Endodermal cell (in vitro differentiated cells): ENCODE results near the gene ASTN2. TPM values are rescaled to one million over a fixed set of nuclear protein-coding genes. Genes with fewer than 3 reads are reported as not detected.

ENCODE experiments used
- DNase-seq: peaks from one replicate; pipeline ENCODE4 v3.0.0-alpha.2; 2017
- H3K27ac ChIP-seq: 2 replicates; pipeline ENCODE4 v1.5.1; 2013; ENCODE audit warnings: mild to moderate bottlenecking, low read depth, low read length, moderate library complexity
- H3K27me3 ChIP-seq: 2 replicates; pipeline ENCODE4 v1.6.1; 2013; ENCODE audit warnings: mild to moderate bottlenecking, low read length, moderate library complexity; ENCODE audit not compliant: insufficient read depth, control insufficient read depth, poor library complexity, severe bottlenecking
- H3K36me3 ChIP-seq: 2 replicates; pipeline ENCODE4 v1.7.0; 2013; ENCODE audit warnings: mild to moderate bottlenecking, low read length, moderate library complexity; ENCODE audit not compliant: control insufficient read depth, insufficient read depth
- H3K4me1 ChIP-seq: one replicate; pipeline ENCODE4 v1.7.0; 2013; ENCODE audit warnings: low read length; ENCODE audit not compliant: control insufficient read depth, insufficient read depth
- H3K4me3 ChIP-seq: 2 replicates; pipeline ENCODE4 v1.5.1; 2013; ENCODE audit warnings: mild to moderate bottlenecking, low read length, moderate library complexity
- H3K9ac ChIP-seq: 2 replicates; pipeline ENCODE4 v1.6.1; 2013; ENCODE audit warnings: mild to moderate bottlenecking, low read length, moderate library complexity; ENCODE audit not compliant: poor library complexity, severe bottlenecking; ENCODE audit errors: extremely low read depth
- H3K9me3 ChIP-seq: 2 replicates; pipeline ENCODE4 v1.6.1; 2013; ENCODE audit warnings: mild to moderate bottlenecking, low read length, moderate library complexity; ENCODE audit not compliant: control insufficient read depth
- H3K27ac Mint-ChIP-seq: 2 replicates; pipeline ENCODE4 v1.8.0; 2020; ENCODE audit warnings: mixed read lengths
- H3K27me3 Mint-ChIP-seq: 2 replicates; pipeline ENCODE4 v1.8.0; 2021; ENCODE audit warnings: mild to moderate bottlenecking, mixed read lengths; ENCODE audit not compliant: insufficient read depth
- H3K36me3 Mint-ChIP-seq: 2 replicates; pipeline ENCODE4 v1.8.0; 2020; ENCODE audit warnings: low read depth, mixed read lengths
- H3K4me1 Mint-ChIP-seq: 2 replicates; pipeline ENCODE4 v1.8.0; 2020; ENCODE audit warnings: mixed read lengths
- H3K4me3 Mint-ChIP-seq: 2 replicates; pipeline ENCODE4 v1.8.0; 2020; ENCODE audit warnings: mild to moderate bottlenecking, moderate library complexity, mixed read lengths
- H3K9me3 Mint-ChIP-seq: 2 replicates; pipeline ENCODE4 v1.8.0; 2020; ENCODE audit warnings: mild to moderate bottlenecking, mixed read lengths
- CTCF ChIP-seq: fragments of 200-600 bp; sonication (generic); conservative IDR thresholded peaks from 2 replicates; pipeline ENCODE4 v1.5.0; 2021; ENCODE audit warnings: antibody characterized with exemption, mild to moderate bottlenecking
- WGBS, 2 experiments: methylation state at CpG; one replicate each; pipeline versions ENCODE4 v1.1.5 to v1.1.7; 2013; ENCODE audit warnings: missing lambda C conversion rate in 2 of 2, mixed read lengths in 1 of 2; ENCODE audit not compliant: insufficient coverage in 1 of 2, insufficient read length in 1 of 2; 5-methylcytosine and 5-hydroxymethylcytosine counted together
- total RNA-seq, 2 donors: library from RNA; stranded (reverse); fragmentation: NEBNext Ultra II Directional in 1 of 2; extraction: Animal tissue kit (Norgen Biotek cat#: 25700) in 1 of 2; gene quantifications; 2 replicates in 1 of 2; 3 replicates in 1 of 2; pipeline ENCODE4 v1.2.1, GENCODE V29; 2021

The ASTN2 gene
- total RNA-seq, 2 donors from 2014 or later, result 8.9 to 10.4 TPM

GRCh38 chr9:116453785-116454184 is 961.1 kb downstream of the ASTN2 start:
- Mint-ChIP-seq H3K9me3 (peaks cover 17% of the 10 kb centered on the region), H3K4me3 (no peak overlapping the region), H3K4me1 (peaks cover 6% of the 10 kb centered on the region), H3K27me3 (peaks cover 2% of the 10 kb centered on the region), H3K27ac (no peak overlapping the region), H3K36me3 (no peaks in the 10 kb centered on the region)
- no peak for TF ChIP-seq CTCF
- Histone ChIP-seq H3K9ac (no peak overlapping the region), H3K27ac (no peak overlapping the region), H3K27me3 (no peaks in the 10 kb centered on the region), H3K9me3 (peaks cover 13% of the 10 kb centered on the region), H3K36me3 (no peaks in the 10 kb centered on the region), H3K4me1 (no peaks in the 10 kb centered on the region), H3K4me3 (no peak overlapping the region)
- WGBS, 2 experiments, result 100% methylated on average over 1 of the region's 1 CpG
- no peak for DNase-seq

- Histone ChIP-seq H3K4me3 (no peak overlapping the region), H3K36me3 (no peaks in the 10 kb centered on the region), H3K9ac (no peak overlapping the region), H3K27me3 (no peaks in the 10 kb centered on the region), H3K9me3 (peaks cover 13% of the 10 kb centered on the region), H3K27ac (no peak overlapping the region), H3K4me1 (no peaks in the 10 kb centered on the region)
- peaks cover 6% of the 10 kb centered on the region for H3K4me1 Mint-ChIP-seq
- no peak for DNase-seq
- no peaks in the 10 kb centered on the region for H3K36me3 Mint-ChIP-seq
- peaks cover 2% of the 10 kb centered on the region for H3K27me3 Mint-ChIP-seq
- no peak for TF ChIP-seq CTCF
- H3K4me3 Mint-ChIP-seq, result no peak overlapping the region
- H3K27ac Mint-ChIP-seq, result no peak overlapping the region
- peaks cover 17% of the 10 kb centered on the region for H3K9me3 Mint-ChIP-seq
Measured at GRCh38 chr9:116452634-116453033, 962.2 kb downstream of the ASTN2 start.

DNA sequence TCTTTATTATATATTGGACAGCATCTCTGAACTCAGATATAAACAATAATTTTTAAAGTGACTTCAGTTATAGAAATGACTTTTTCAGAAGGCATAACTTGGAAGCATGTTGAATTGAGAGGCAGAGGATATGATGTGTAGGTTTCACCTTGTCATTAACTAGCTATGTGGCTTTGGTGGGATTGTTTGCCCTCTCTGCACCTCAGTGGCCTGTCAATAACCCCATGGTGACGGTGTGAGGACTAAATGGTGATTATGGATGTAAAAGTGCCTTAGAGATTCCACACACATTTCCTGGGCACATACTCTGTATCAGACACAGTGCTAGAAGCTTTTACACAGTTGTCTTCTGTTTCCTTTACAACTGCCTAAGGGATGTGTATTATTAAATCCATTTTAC is 962.6 kb downstream of the ASTN2 start:
- no peak overlapping the region for H3K9ac ChIP-seq
- H3K27me3 ChIP-seq, result no peaks in the 10 kb centered on the region
- no peaks in the 10 kb centered on the region for H3K4me1 ChIP-seq
- TF ChIP-seq CTCF, result no peak
- H3K4me3 Mint-ChIP-seq, result no peak overlapping the region
- H3K36me3 Mint-ChIP-seq, result no peaks in the 10 kb centered on the region
- no peak overlapping the region for H3K4me3 ChIP-seq
- WGBS, 2 experiments, result 60 to 91% methylated on average over 1 of the region's 1 CpG
- H3K27ac ChIP-seq, result no peak overlapping the region
- H3K36me3 ChIP-seq, result no peaks in the 10 kb centered on the region
- H3K9me3 Mint-ChIP-seq, result peaks cover 17% of the 10 kb centered on the region
- H3K27me3 Mint-ChIP-seq, result peaks cover 2% of the 10 kb centered on the region
- peaks cover 6% of the 10 kb centered on the region for H3K4me1 Mint-ChIP-seq
- no peak overlapping the region for H3K27ac Mint-ChIP-seq
- no peak for DNase-seq
- H3K9me3 ChIP-seq, result peaks cover 11% of the 10 kb centered on the region
